IMR-90 (cell line): ENCODE data around the gene GIMAP4. TPM values are rescaled to one million over a fixed set of nuclear protein-coding genes. Genes with fewer than 3 reads are reported as not detected.

Experiments
- ATAC-seq: fragments of 200-7000 bp; cut with Tn5 transposase; 2 replicates; pipeline ENCODE4 v1.9.1; 2020; ENCODE audit warnings: low read depth, mild to moderate bottlenecking, moderate library complexity
- BruUV-seq: library from RNA; stranded (reverse); fragments of 400-500 nt; replicated peaks from 2 replicates; lab custom pipeline; 2021; lab: Mats Ljungman, UMichigan
- CTCF ChIA-PET: fragments of 300-600 bp; formaldehyde crosslinking; extraction: SDS; loops from one replicate; lab custom pipeline; 2021; ENCODE audit warnings: antibody characterized with exemption; lab: Yijun Ruan, JAX
- POLR2A ChIA-PET: fragments of 300-600 bp; sonication (Branson Sonifier 250); formaldehyde crosslinking; loops from one replicate; lab custom pipeline; 2022; ENCODE audit warnings: antibody characterized with exemption; ENCODE audit not compliant: unreplicated experiment; lab: Charles Lee
- DNase-seq: peaks from one replicate; pipeline ENCODE4 v3.0.0; 2013
- H2AFZ ChIP-seq: replicated peaks from 2 replicates; pipeline ENCODE3; 2013; ENCODE audit warnings: low read length, mild to moderate bottlenecking; ENCODE audit not compliant: poor library complexity
- H2AK5ac ChIP-seq: 2 replicates; pipeline ENCODE4 v1.6.1; 2013; ENCODE audit warnings: low read depth, low read length, inconsistent platforms
- H2AK9ac ChIP-seq: replicated peaks from 2 replicates; pipeline ENCODE3; 2013; ENCODE audit warnings: mild to moderate bottlenecking, low read depth, low read length, moderate library complexity; ENCODE audit not compliant: poor library complexity
- H2BK120ac ChIP-seq: 2 replicates; pipeline ENCODE4 v1.6.1; 2013; ENCODE audit warnings: low read depth, low read length, inconsistent platforms
- H2BK15ac ChIP-seq: 3 replicates; pipeline ENCODE4 v1.6.1; 2013; ENCODE audit warnings: low read depth, low read length, inconsistent platforms
- H2BK20ac ChIP-seq: 2 replicates; pipeline ENCODE4 v1.6.1; 2013; ENCODE audit warnings: low read depth, mild to moderate bottlenecking, inconsistent platforms, low read length, moderate library complexity
- H2BK5ac ChIP-seq: 2 replicates; pipeline ENCODE4 v1.6.1; 2013; ENCODE audit warnings: mild to moderate bottlenecking, low read depth, low read length, inconsistent platforms; ENCODE audit not compliant: poor library complexity, severe bottlenecking
- H3K14ac ChIP-seq: replicated peaks from 2 replicates; pipeline ENCODE4 v1.6.1; 2013; ENCODE audit warnings: low read depth, low read length, inconsistent platforms
- H3K18ac ChIP-seq: 2 replicates; pipeline ENCODE4 v1.6.1; 2013; ENCODE audit warnings: low read depth, low read length, control low read depth
- H3K23ac ChIP-seq: 2 replicates; pipeline ENCODE4 v1.6.1; 2013; ENCODE audit warnings: low read depth, low read length, inconsistent platforms
- H3K27ac ChIP-seq: 2 replicates; pipeline ENCODE4 v1.5.1; 2013; ENCODE audit warnings: mild to moderate bottlenecking, control low read depth, low read length; ENCODE audit not compliant: insufficient read depth
- H3K27me3 ChIP-seq: 2 replicates; pipeline ENCODE4 v1.6.1; 2013; ENCODE audit warnings: low read length; ENCODE audit not compliant: control insufficient read depth, insufficient read depth
- H3K36me3 ChIP-seq: 2 replicates; pipeline ENCODE4 v1.6.1; 2013; ENCODE audit warnings: low read length, mixed read lengths; ENCODE audit not compliant: control insufficient read depth, insufficient read depth
- H3K4ac ChIP-seq: 2 replicates; pipeline ENCODE4 v1.6.1; 2013; ENCODE audit warnings: low read depth, low read length, inconsistent platforms
- H3K4me1 ChIP-seq: 2 replicates; pipeline ENCODE4 v1.6.1; 2013; ENCODE audit warnings: low read length, mixed read lengths; ENCODE audit not compliant: control insufficient read depth, insufficient read depth
- H3K4me2 ChIP-seq: 2 replicates; pipeline ENCODE4 v1.6.1; 2013; ENCODE audit warnings: low read depth, mild to moderate bottlenecking, control low read depth, low read length, moderate library complexity
- H3K4me3 ChIP-seq: 2 replicates; pipeline ENCODE4 v1.5.1; 2013; ENCODE audit warnings: low read depth, mild to moderate bottlenecking, control low read depth, low read length, moderate library complexity; ENCODE audit not compliant: insufficient read depth
- H3K56ac ChIP-seq: 2 replicates; pipeline ENCODE4 v1.6.1; 2013; ENCODE audit warnings: low read length, inconsistent platforms; ENCODE audit not compliant: insufficient read depth; ENCODE audit errors: extremely low read depth
- H3K79me1 ChIP-seq, 2 experiments: 2 replicates each; pipeline ENCODE4 v1.6.1; 2013; ENCODE audit warnings: low read length in 2 of 2, inconsistent platforms in 1 of 2, low read depth in 1 of 2
- H3K9ac ChIP-seq: 2 replicates; pipeline ENCODE4 v1.6.1; 2013; ENCODE audit warnings: low read depth, low read length, control low read depth
- H3K9me1 ChIP-seq: 2 replicates; pipeline ENCODE4 v1.6.1; 2013; ENCODE audit warnings: low read length, inconsistent platforms; ENCODE audit not compliant: insufficient read depth
- H3K9me3 ChIP-seq: 2 replicates; pipeline ENCODE4 v1.6.1; 2013; ENCODE audit warnings: low read length; ENCODE audit not compliant: control insufficient read depth, insufficient read depth
- H4K20me1 ChIP-seq: 2 replicates; pipeline ENCODE4 v1.6.1; 2013; ENCODE audit warnings: low read length, inconsistent platforms; ENCODE audit not compliant: insufficient read depth
- H4K5ac ChIP-seq: 2 replicates; pipeline ENCODE4 v1.6.1; 2013; ENCODE audit warnings: mild to moderate bottlenecking, low read depth, low read length, control low read depth
- H4K8ac ChIP-seq, 2 experiments: 2 replicates each; pipeline ENCODE4 v1.6.1; 2013; ENCODE audit warnings: low read depth in 2 of 2, low read length in 2 of 2, control low read depth in 1 of 2, inconsistent platforms in 1 of 2
- H4K91ac ChIP-seq: 2 replicates; pipeline ENCODE4 v1.6.1; 2013; ENCODE audit warnings: low read depth, low read length, inconsistent platforms; ENCODE audit not compliant: insufficient read depth
- BHLHE40 ChIP-seq: fragments of 150-350 bp; IDR thresholded peaks from 2 replicates; pipeline ENCODE4 v1.6.1; 2016; ENCODE audit warnings: mild to moderate bottlenecking, low read depth, low read length
- CEBPB ChIP-seq: IDR thresholded peaks from 2 replicates; pipeline ENCODE4 v1.6.1; 2012; ENCODE audit warnings: low read depth, low read length, improper control_type of control experiment
- CHD1 ChIP-seq: IDR thresholded peaks from 2 replicates; pipeline ENCODE4 v1.6.1; 2012; ENCODE audit warnings: low read depth, low read length, improper control_type of control experiment
- FOS ChIP-seq: fragments of 150-350 bp; IDR thresholded peaks from 2 replicates; pipeline ENCODE4 v1.6.1; 2016; ENCODE audit warnings: low read depth, low read length
- MAFK ChIP-seq: IDR thresholded peaks from 2 replicates; pipeline ENCODE4 v1.6.1; 2012; ENCODE audit warnings: low read depth, low read length, improper control_type of control experiment
- MAZ ChIP-seq: IDR thresholded peaks from 2 replicates; pipeline ENCODE4 v1.6.1; 2012; ENCODE audit warnings: low read depth, mild to moderate bottlenecking, low read length, improper control_type of control experiment, moderate library complexity, borderline replicate concordance
- MXI1 ChIP-seq: IDR thresholded peaks from 2 replicates; pipeline ENCODE4 v1.6.1; 2012; ENCODE audit warnings: low read depth, mild to moderate bottlenecking, low read length, moderate library complexity, borderline replicate concordance
- NFE2L2 ChIP-seq: fragments of 150-350 bp; IDR thresholded peaks from 2 replicates; pipeline ENCODE4 v1.6.1; 2016; ENCODE audit warnings: low read depth, mild to moderate bottlenecking, low read length
- POLR2A ChIP-seq: IDR thresholded peaks from 2 replicates; pipeline ENCODE4 v1.6.1; 2012; ENCODE audit warnings: mild to moderate bottlenecking, low read depth, low read length
- RAD21 ChIP-seq: IDR thresholded peaks from 2 replicates; pipeline ENCODE4 v1.6.1; 2012; ENCODE audit warnings: low read length, improper control_type of control experiment
- RCOR1 ChIP-seq: IDR thresholded peaks from 2 replicates; pipeline ENCODE4 v1.6.1; 2012; ENCODE audit warnings: mild to moderate bottlenecking, low read length, improper control_type of control experiment; ENCODE audit not compliant: insufficient replicate concordance
- RFX5 ChIP-seq: IDR thresholded peaks from 2 replicates; pipeline ENCODE4 v1.8.0; 2012; ENCODE audit warnings: low read depth, mild to moderate bottlenecking, low read length, moderate library complexity
- SMC3 ChIP-seq: fragments of 150-350 bp; IDR thresholded peaks from 2 replicates; pipeline ENCODE4 v1.6.1; 2016; ENCODE audit warnings: low read depth, mild to moderate bottlenecking, antibody characterized with exemption, low read length, moderate library complexity
- WGBS, 2 experiments: methylation state at CpG; one replicate each; pipeline versions ENCODE4 v1.1.5 to v1.1.7; 2013; ENCODE audit warnings: missing lambda C conversion rate in 2 of 2; ENCODE audit not compliant: insufficient read length in 1 of 2; ENCODE audit errors: extremely low coverage in 2 of 2; 5-methylcytosine and 5-hydroxymethylcytosine counted together
- dilution Hi-C: fragments of 300-500 bp; cut with HindIII; formaldehyde crosslinking; loops from one replicate; pipeline ENCODE4 v1.14.3; 2018; ENCODE audit warnings: low sequenced_read_pairs; ENCODE audit not compliant: unreplicated experiment
- in situ Hi-C: fragments of 300-500 bp; cut with MboI; formaldehyde crosslinking; loops from 3 replicates; pipeline ENCODE4 v1.14.3; 2019; ENCODE audit warnings: low sequenced_read_pairs, inconsistent platforms, mixed read lengths
- intact Hi-C: fragments of 100-400 bp; cut with micrococcal nuclease; formaldehyde crosslinking; loops from 2 replicates; pipeline ENCODE4 v1.10.0; 2022
- polyA plus RNA-seq, 3 experiments: library from polyadenylated mRNA; depleted of rRNA; stranded (reverse); fragments of >200 nt; gene quantifications; 2 replicates each; pipeline ENCODE4 v1.2.3, GENCODE V29; 2012; ENCODE audit warnings: low replicate concordance in 1 of 3
- total RNA-seq: library from RNA; depleted of rRNA; stranded (reverse); fragments of >200 nt; gene quantifications from 2 replicates; pipeline ENCODE4 v1.2.3, GENCODE V29; 2012
- TF ChIP-seq, protein P1 (sequence below): fragments of 150-350 bp; IDR thresholded peaks from 2 replicates; pipeline ENCODE4 v1.6.1; 2017; ENCODE audit warnings: mild to moderate bottlenecking, antibody characterized with exemption, low read length, low read depth
- TF ChIP-seq, protein P2 (sequence below): fragments of 150-350 bp; IDR thresholded peaks from 2 replicates; pipeline ENCODE4 v1.6.1; 2016; ENCODE audit warnings: low read depth, mild to moderate bottlenecking, low read length, moderate library complexity, borderline replicate concordance
- TF ChIP-seq, protein P3 (sequence below): conservative IDR thresholded peaks from 2 replicates; pipeline ENCODE4 v1.5.1; 2012; ENCODE audit warnings: mild to moderate bottlenecking, low read depth, low read length, improper control_type of control experiment

GIMAP4 gene
- total and polyA plus RNA-seq, 2 of the 4 experiments (the other 2 are of a cell fraction), result not detected

DNA sequence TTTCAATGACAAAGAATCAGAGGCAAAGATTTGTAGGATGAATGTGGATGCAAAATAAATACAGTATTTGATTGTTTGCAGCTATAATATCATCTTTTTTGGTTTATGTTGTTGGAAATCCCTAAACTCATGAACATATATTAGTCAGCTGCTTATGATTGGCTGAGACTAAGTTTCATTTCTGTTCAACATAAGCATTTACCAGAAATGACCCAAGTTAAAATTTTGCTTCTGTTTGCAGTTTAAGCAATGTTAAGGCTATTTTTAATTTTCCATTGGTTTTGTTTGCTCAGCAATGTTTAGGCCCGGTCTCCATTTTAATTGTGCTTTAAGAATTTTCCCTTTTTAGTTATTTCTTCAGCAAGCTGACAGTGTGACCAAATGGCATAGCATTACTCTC lies 43.0 kb downstream of the GIMAP4 start:
- Histone ChIP-seq H3K79me1 (no peaks in the 10 kb centered on the region), H3K27ac (no peak overlapping the region), H2BK20ac (no peak overlapping the region), H3K56ac (no peak overlapping the region), H2AK5ac (no peak overlapping the region), H3K36me3 (no peaks in the 10 kb centered on the region), H2BK5ac (no peak overlapping the region), H3K14ac (no peak overlapping the region), H3K4me1 (no peaks in the 10 kb centered on the region), H4K8ac (no peak overlapping the region), H3K4ac (no peak overlapping the region), H3K27me3 (no peaks in the 10 kb centered on the region), H2AFZ (no peak overlapping the region), H3K9me1 (no peaks in the 10 kb centered on the region), H3K9me3 (peaks cover 5% of the 10 kb centered on the region; the same call in 1 of the 2 replicates), H2AK9ac (no peak overlapping the region), H3K4me3 (no peak overlapping the region), H2BK15ac (no peak overlapping the region), H4K91ac (no peak overlapping the region), H2BK120ac (no peak overlapping the region), H4K20me1 (no peaks in the 10 kb centered on the region), H3K23ac (no peak overlapping the region), H4K5ac (no peak overlapping the region), H3K4me2 (no peak overlapping the region), H3K18ac (no peak overlapping the region), H3K9ac (no peak overlapping the region)
- DNase-seq (no peak), ATAC-seq (no peak)
- in situ Hi-C loops, result no loop called here
- dilution Hi-C loops, result no loop called here
- no CpG with 5 or more reads among the region's 1 CpG for WGBS, 2 experiments
- ChIA-PET CTCF (no interaction called here), POLR2A (no interaction called here)
- TF ChIP-seq POLR2A, result no peak
- no peak for TF ChIP-seq FOS
- TF ChIP-seq NFE2L2, result no peak
- TF ChIP-seq, protein P1, sequence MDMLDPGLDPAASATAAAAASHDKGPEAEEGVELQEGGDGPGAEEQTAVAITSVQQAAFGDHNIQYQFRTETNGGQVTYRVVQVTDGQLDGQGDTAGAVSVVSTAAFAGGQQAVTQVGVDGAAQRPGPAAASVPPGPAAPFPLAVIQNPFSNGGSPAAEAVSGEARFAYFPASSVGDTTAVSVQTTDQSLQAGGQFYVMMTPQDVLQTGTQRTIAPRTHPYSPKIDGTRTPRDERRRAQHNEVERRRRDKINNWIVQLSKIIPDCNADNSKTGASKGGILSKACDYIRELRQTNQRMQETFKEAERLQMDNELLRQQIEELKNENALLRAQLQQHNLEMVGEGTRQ, result no peak
- TF ChIP-seq, protein P2, sequence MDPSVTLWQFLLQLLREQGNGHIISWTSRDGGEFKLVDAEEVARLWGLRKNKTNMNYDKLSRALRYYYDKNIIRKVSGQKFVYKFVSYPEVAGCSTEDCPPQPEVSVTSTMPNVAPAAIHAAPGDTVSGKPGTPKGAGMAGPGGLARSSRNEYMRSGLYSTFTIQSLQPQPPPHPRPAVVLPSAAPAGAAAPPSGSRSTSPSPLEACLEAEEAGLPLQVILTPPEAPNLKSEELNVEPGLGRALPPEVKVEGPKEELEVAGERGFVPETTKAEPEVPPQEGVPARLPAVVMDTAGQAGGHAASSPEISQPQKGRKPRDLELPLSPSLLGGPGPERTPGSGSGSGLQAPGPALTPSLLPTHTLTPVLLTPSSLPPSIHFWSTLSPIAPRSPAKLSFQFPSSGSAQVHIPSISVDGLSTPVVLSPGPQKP, result no peak
- no peak for TF ChIP-seq CHD1
- no peak for TF ChIP-seq RCOR1
- TF ChIP-seq MXI1, result no peak
- TF ChIP-seq MAZ, result no peak
- no peak for TF ChIP-seq MAFK
- TF ChIP-seq, protein P3, sequence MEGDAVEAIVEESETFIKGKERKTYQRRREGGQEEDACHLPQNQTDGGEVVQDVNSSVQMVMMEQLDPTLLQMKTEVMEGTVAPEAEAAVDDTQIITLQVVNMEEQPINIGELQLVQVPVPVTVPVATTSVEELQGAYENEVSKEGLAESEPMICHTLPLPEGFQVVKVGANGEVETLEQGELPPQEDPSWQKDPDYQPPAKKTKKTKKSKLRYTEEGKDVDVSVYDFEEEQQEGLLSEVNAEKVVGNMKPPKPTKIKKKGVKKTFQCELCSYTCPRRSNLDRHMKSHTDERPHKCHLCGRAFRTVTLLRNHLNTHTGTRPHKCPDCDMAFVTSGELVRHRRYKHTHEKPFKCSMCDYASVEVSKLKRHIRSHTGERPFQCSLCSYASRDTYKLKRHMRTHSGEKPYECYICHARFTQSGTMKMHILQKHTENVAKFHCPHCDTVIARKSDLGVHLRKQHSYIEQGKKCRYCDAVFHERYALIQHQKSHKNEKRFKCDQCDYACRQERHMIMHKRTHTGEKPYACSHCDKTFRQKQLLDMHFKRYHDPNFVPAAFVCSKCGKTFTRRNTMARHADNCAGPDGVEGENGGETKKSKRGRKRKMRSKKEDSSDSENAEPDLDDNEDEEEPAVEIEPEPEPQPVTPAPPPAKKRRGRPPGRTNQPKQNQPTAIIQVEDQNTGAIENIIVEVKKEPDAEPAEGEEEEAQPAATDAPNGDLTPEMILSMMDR, result no peak
- no peak for TF ChIP-seq SMC3
- TF ChIP-seq RAD21, result no peak
- TF ChIP-seq BHLHE40, result no peak
- TF ChIP-seq RFX5, result no peak
- no peak for TF ChIP-seq CEBPB
- intact Hi-C loops, result no loop called here
- no TSS peak for BruUV-seq
